ENCODE measurements around the gene UBE2H. TPM values are rescaled to one million over a fixed set of nuclear protein-coding genes. Genes with fewer than 3 reads are reported as not detected.

UBE2H gene
- polyA plus RNA-seq, 3 donors = 33.7 to 58.8 (median 41.1) TPM

GRCh38 chr7:129784783-129785684 is 167.7 kb downstream of the UBE2H start:
- H3K27ac ChIP-seq (ENCODE audit: low read depth, low read length) = no peak overlapping the region
- 5 to 13% (median 5%) methylated on average over 37 of the region's 37 CpGs for WGBS, 3 donors

GRCh38 chr7:129784437-129784782 is 168.3 kb downstream of the UBE2H start:
- H3K27ac ChIP-seq (ENCODE audit: low read depth, low read length) = no peak overlapping the region
- WGBS, 3 donors = 18 to 33% (median 20%) methylated on average over 25 of the region's 25 CpGs

- no peak overlapping the region for H3K27ac ChIP-seq (ENCODE audit: low read depth, low read length)
- WGBS, 3 donors = 12 to 29% (median 13%) methylated on average over 10 of the region's 10 CpGs
Measured at GRCh38 chr7:129783584-129783919, 169.2 kb downstream of the UBE2H start.

- H3K27ac ChIP-seq (ENCODE audit: low read depth, low read length) = no peak overlapping the region
- WGBS, 3 donors = 6 to 26% (median 6%) methylated on average over 42 of the region's 42 CpGs
Measured at GRCh38 chr7:129782818-129783583, 169.8 kb downstream of the UBE2H start.

- WGBS, 3 donors = 3 to 16% (median 3%) methylated on average over 58 to 72 of the region's 73 CpGs
- no peak overlapping the region for H3K27ac ChIP-seq (ENCODE audit: low read depth, low read length)
Measured at GRCh38 chr7:129781928-129782817, 170.6 kb downstream of the UBE2H start.

GRCh38 chr7:129780974-129781927 is 171.5 kb downstream of the UBE2H start:
- 3 to 4% (median 4%) methylated on average over 51 to 55 of the region's 55 CpGs for WGBS, 3 donors
- no peak overlapping the region for H3K27ac ChIP-seq (ENCODE audit: low read depth, low read length)

Other genes with a start within 250 kb of the UBE2H start
- 10 to 100 TPM in 1 of 3 donors, 1 to 10 TPM in 2; 5.5 to 12.3 (median 9.8) TPM for gene ZC3HC1, start 98.4 kb upstream of the UBE2H start, polyA plus RNA-seq
- gene KLHDC10, start 117.6 kb upstream of the UBE2H start, polyA plus RNA-seq = 10 to 100 TPM in 2 of 3 donors, 1 to 10 TPM in 1; 9.1 to 13.2 (median 12.3) TPM

Measured in adipose tissue (tissue), 3 donors.